NCI-H2196 (cell line): ENCODE data around the gene AKR7A3.
"Not testable (repeated sequence)": the region's sequence is repeated elsewhere in the genome, so short reads cannot be mapped to it uniquely, and the experiment has no call there.

Experiments used
- DNase-seq: peaks from one replicate; lab custom pipeline; 2025; ENCODE audit not compliant: unreplicated experiment; lab: John Stamatoyannopoulos, UW

AKR7A3 gene

GRCh38 chr1:19319196-19319595 lies 30.6 kb upstream of the AKR7A3 start:
- no peak for DNase-seq

GRCh38 chr1:19317126-19317910 lies 28.7 kb upstream of the AKR7A3 start:
- DNase-seq, result no peak

- no peak for DNase-seq
Observed at GRCh38 chr1:19315378-19316198, 27.0 kb upstream of the AKR7A3 start.

GRCh38 chr1:19313961-19314882 lies 25.7 kb upstream of the AKR7A3 start:
- DNase-seq, result no peak

- DNase-seq, result no peak
Observed at GRCh38 chr1:19313636-19313959, 25.0 kb upstream of the AKR7A3 start.

- no peak for DNase-seq
Observed at GRCh38 chr1:19312782-19313635, 24.4 kb upstream of the AKR7A3 start.

GRCh38 chr1:19311931-19312781 lies 23.6 kb upstream of the AKR7A3 start, which contains the start of the genes AKR7A2 and SLC66A1:
Gene AKR7A2 (minus strand): TSS chr1:19312144. CDS start chr1:19312124, 20 bp downstream.
Gene SLC66A1 (plus strand): TSS chr1:19312326. CDS start chr1:19317678, 5,352 bp downstream.
- peak; percentile 97 for DNase-seq

GRCh38 chr1:19311503-19311930 lies 22.9 kb upstream of the AKR7A3 start:
- no peak for DNase-seq

- no peak for DNase-seq
Observed at GRCh38 chr1:19310720-19311502, 22.3 kb upstream of the AKR7A3 start.

- no peak for DNase-seq
Observed at GRCh38 chr1:19310061-19310460, 21.5 kb upstream of the AKR7A3 start.

- DNase-seq, result no peak
Observed at GRCh38 chr1:19309123-19309813, 20.7 kb upstream of the AKR7A3 start.

GRCh38 chr1:19308509-19308907 lies 19.9 kb upstream of the AKR7A3 start:
- DNase-seq, result no peak

GRCh38 chr1:19307794-19308508 lies 19.4 kb upstream of the AKR7A3 start:
- no peak for DNase-seq

GRCh38 chr1:19306941-19307340 lies 18.4 kb upstream of the AKR7A3 start:
- no peak for DNase-seq

GRCh38 chr1:19305880-19306279 lies 17.3 kb upstream of the AKR7A3 start:
- DNase-seq, result no peak

- not testable (repeated sequence) for DNase-seq
Observed at GRCh38 chr1:19304081-19304480, 15.5 kb upstream of the AKR7A3 start.

- DNase-seq, result no peak
Observed at GRCh38 chr1:19300211-19300610, 11.6 kb upstream of the AKR7A3 start.
